ENCODE results near the gene GRAP2. TPM values are rescaled to one million over a fixed set of nuclear protein-coding genes. Genes with fewer than 3 reads are reported as not detected.

GRAP2 gene
- polyA plus RNA-seq, 1 of the 3 experiments (the other 2 are of a cell fraction), result 0.13 TPM

GRCh38 chr22:39984746-39985145 is 83.9 kb downstream of the GRAP2 start (continued):
- TF ChIP-seq PBX3 (IDR thresholded peaks at IDR 0.05), result no peak
- TF ChIP-seq YY1 (IDR thresholded peaks at IDR 0.05; ENCODE audit: low read depth), result no peak
- TF ChIP-seq NRF1 (IDR thresholded peaks at IDR 0.05; ENCODE audit: low read depth, low read length), result no peak
- TF ChIP-seq FOSL2 (IDR thresholded peaks at IDR 0.05; ENCODE audit: borderline replicate concordance, low read depth), result no peak
- no peak for TF ChIP-seq JUND (IDR thresholded peaks at IDR 0.05)
- TF ChIP-seq GABPA (IDR thresholded peaks at IDR 0.05; ENCODE audit: low read depth), result no peak
- TF ChIP-seq EP300 (IDR thresholded peaks at IDR 0.05; ENCODE audit: borderline replicate concordance in 1 of 2, low read depth in 1 of 2, low read length in 1 of 2), result no peak
- TF ChIP-seq RCOR1 (IDR thresholded peaks at IDR 0.05; ENCODE audit: low read length), result no peak
- TF ChIP-seq ELF1 (IDR thresholded peaks at IDR 0.05), result no peak
- no peak for TF ChIP-seq RFX5 (IDR thresholded peaks at IDR 0.05; ENCODE audit: low read length)
- TF ChIP-seq NFIC (IDR thresholded peaks at IDR 0.05; ENCODE audit: borderline replicate concordance), result no peak
- TF ChIP-seq SIN3A (IDR thresholded peaks at IDR 0.05; ENCODE audit: borderline replicate concordance, low read depth, low read length), result no peak

GRCh38 chr22:39985383-39986035 is 84.6 kb downstream of the GRAP2 start:
- TF ChIP-seq MXI1 (IDR thresholded peaks at IDR 0.05; ENCODE audit: low read depth, low read length), result no peak
- TF ChIP-seq TAF1 (IDR thresholded peaks at IDR 0.05; ENCODE audit: borderline replicate concordance, low read depth, low read length), result no peak
- TF ChIP-seq CHD2 (IDR thresholded peaks at IDR 0.05; ENCODE audit: low read length, partially characterized antibody), result no peak
- no peak for TF ChIP-seq TCF12 (IDR thresholded peaks at IDR 0.05)
- TF ChIP-seq RCOR1 (IDR thresholded peaks at IDR 0.05; ENCODE audit: low read length), result no peak
- no peak for TF ChIP-seq YY1 (IDR thresholded peaks at IDR 0.05; ENCODE audit: low read depth)
- TF ChIP-seq FOXM1 (IDR thresholded peaks at IDR 0.05; ENCODE audit: low read depth), result no peak
- no peak for TF ChIP-seq GABPA (IDR thresholded peaks at IDR 0.05; ENCODE audit: low read depth)
- no peak for TF ChIP-seq TEAD4 (IDR thresholded peaks at IDR 0.05; ENCODE audit: borderline replicate concordance, insufficient read depth)
- no peak for TF ChIP-seq SMC3 (IDR thresholded peaks at IDR 0.05; ENCODE audit: low read depth, low read length)
- TF ChIP-seq PBX3 (IDR thresholded peaks at IDR 0.05), result no peak
- no peak for TF ChIP-seq MEF2A (IDR thresholded peaks at IDR 0.05; ENCODE audit: borderline replicate concordance, low read depth)
- TF ChIP-seq FOSL2 (IDR thresholded peaks at IDR 0.05; ENCODE audit: borderline replicate concordance, low read depth), result no peak
- TF ChIP-seq NFIC (IDR thresholded peaks at IDR 0.05; ENCODE audit: borderline replicate concordance), result no peak
- no peak for TF ChIP-seq CTCF (IDR thresholded peaks at IDR 0.05)
- no peak for TF ChIP-seq GATA2 (CRISPR knock-in tag; IDR thresholded peaks at IDR 0.05)
- TF ChIP-seq RXRA (IDR thresholded peaks at IDR 0.05; ENCODE audit: borderline replicate concordance, low read depth), result no peak
- TF ChIP-seq MAX (IDR thresholded peaks at IDR 0.05; ENCODE audit: low read depth), result no peak
- no peaks in the 10 kb centered on the region for H3K27me3 ChIP-seq (ENCODE audit: insufficient read depth)
- no peak overlapping the region for H3K4me2 ChIP-seq
- H3F3A ChIP-seq (replicated peaks; ENCODE audit: insufficient read depth), result no peaks in the 10 kb centered on the region
- CTCF ChIA-PET, result no interaction called here
- POLR2A ChIA-PET, result no interaction called here
- no peaks in the 10 kb centered on the region for H4K20me1 ChIP-seq (ENCODE audit: insufficient read depth)
- H3K9ac ChIP-seq, result no peak overlapping the region
- H3K36me3 ChIP-seq (replicated peaks in 1 of 2; ENCODE audit: control insufficient read depth in 1 of 2, insufficient read depth in 2 of 2, low read length in 1 of 2), result no peaks in the 10 kb centered on the region
- no peak for DNase-seq
- no peaks in the 10 kb centered on the region for H3K9me2 ChIP-seq
- H3K79me2 ChIP-seq (ENCODE audit: insufficient read depth), result no peaks in the 10 kb centered on the region
- WGBS (ENCODE audit: low lambda C conversion rate), result 28% methylated on average over 3 of the region's 7 CpGs
- peaks cover 0 to 2% of the 10 kb centered on the region in 2 experiments; a peak in 1 of 4 replicates for H3K4me1 ChIP-seq (ENCODE audit: control insufficient read depth in 1 of 2, insufficient read depth in 2 of 2, low read depth in 1 of 2, low read length in 1 of 2)
- H2AFZ ChIP-seq (ENCODE audit: low read depth), result no peak overlapping the region
- no peaks in the 10 kb centered on the region for H3K9me3 ChIP-seq
- no peak overlapping the region for H3K27ac ChIP-seq (ENCODE audit: low read depth in 2 of 2, low read length in 1 of 2)
- H3K4me3 ChIP-seq (ENCODE audit: low read depth in 2 of 2, low read length in 1 of 2), result no peak overlapping the region
